ENCODE measurements around the gene CXXC4.

DNA sequence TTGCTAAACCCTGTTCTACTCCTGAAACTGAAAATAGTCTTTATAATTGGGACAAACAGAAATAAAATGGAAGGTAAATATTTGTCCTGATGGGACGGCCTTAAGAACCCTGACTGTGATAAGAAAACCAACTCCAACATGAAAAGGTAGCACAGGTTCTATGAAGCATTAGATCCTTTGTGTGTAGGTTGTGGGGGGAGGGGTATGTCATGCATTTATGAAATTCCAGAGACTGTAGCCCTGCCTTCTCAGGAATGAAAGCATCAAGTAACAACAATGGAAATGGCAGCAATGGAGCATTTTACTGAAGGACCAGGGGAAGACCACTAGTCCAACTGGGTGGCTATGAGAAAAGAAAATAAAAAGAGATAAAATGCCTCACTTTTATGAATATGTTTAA, 23.9 kb downstream of the CXXC4 start:
- no peak for TF ChIP-seq CTCF (IDR thresholded peaks at IDR 0.05; ENCODE audit: poor library complexity)
- no peak for TF ChIP-seq EZH2phosphoT487 (IDR thresholded peaks at IDR 0.05; ENCODE audit: low read depth, severe bottlenecking, unreplicated experiment)
